ENCODE results near the gene KCND3.

KCND3 gene

DNA sequence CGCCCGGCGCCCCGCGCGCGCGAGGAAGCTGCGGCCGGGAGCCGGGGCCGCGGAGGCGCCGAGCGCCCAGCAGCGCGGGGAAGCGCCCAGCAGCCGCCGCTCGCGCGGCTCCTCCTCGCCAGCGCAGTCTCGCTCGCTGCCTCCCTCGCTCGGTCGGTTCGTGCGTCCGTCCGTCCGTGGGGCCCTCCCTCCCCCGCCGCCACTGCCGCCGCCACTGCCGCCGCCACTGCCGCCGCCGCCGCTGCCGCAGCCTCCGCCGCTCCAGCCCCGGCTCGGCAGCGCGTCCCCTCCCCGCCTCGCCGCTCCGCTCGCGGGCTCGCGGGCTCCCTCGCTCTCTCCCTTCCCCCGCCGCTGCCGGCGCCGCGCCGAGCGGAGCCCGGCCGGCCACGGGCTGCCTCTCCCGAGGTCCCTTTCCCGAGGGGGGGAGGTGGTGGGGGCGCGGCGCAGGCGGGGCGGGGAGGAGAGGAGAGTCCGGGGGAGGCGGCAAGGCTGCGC is at the start of gene KCND3:
Gene KCND3, minus strand, starts transcription at position 138 of the 495 bp plus-strand sequence.
- no peak for DNase-seq

DNA sequence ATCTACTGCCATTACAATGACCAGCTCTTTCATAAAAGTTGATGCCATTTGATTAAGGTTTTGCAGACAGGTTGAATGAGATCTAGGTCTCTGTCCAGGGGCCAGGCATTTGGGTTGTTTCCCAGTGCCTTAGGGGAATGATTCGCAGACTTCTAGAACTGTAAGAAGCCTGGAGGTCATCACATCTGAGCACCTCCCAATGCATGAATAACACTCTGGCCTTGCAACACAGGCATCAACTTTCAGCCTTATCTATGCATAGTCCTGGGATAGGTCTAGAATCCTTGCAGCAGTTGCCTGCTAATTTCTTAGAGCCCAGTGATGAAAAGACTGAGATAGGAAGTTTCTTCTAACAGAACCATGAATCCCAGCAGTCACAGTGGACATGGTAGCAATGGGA is 44.8 kb upstream of the KCND3 start:
- DNase-seq: no peak

DNA sequence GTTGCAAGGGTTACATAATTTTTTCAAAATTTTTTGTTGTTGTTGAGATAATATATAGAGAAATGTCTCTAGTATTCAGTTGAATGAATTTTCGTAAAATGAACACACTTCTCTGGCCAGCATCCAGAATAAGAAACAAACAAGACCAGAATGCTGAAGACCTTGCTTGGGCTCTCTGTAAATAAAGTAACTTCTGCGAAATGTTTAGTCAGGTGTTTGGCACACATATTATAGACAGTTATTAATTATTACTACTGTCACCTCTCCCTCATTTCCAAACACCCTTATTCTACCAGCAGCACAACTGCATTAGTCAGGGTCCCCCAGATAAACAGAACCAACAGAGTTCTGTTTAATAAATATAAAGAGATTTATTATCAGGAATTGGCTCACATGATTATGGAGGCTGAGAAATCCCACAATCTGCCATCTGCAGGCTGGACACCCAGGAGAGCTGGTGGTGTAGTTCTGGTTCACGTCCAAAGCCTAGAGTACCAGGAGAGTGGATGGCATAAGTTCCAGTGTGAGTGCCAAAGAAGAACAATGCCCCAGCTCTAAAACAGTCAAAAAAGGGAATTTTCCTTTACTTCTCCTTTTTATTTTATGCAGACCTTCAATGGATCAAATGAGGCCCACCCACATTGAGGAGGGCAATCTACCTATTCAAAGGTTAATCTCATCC is 44.1 kb upstream of the KCND3 start:
- DNase-seq: no peak

DNA sequence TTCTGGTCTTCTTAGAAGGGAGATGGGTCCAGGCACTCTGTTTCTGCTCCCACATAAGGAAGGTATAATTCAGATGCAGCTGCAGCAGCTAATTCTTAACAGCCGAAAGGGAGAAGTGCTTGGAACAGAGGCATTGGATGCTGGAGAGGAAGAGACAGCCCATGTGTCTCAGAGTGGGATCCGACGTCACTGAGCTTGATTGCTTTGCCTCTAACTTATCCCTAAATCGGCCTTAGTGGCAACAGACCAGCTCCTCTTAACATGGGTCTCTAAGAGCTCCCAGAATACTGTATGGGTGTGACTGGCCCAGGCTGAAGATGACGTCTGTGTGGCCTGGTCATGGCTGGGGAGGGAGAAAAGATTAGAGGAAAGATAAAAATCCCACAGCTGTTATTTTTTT is 40.7 kb upstream of the KCND3 start:
- no peak for DNase-seq

DNA sequence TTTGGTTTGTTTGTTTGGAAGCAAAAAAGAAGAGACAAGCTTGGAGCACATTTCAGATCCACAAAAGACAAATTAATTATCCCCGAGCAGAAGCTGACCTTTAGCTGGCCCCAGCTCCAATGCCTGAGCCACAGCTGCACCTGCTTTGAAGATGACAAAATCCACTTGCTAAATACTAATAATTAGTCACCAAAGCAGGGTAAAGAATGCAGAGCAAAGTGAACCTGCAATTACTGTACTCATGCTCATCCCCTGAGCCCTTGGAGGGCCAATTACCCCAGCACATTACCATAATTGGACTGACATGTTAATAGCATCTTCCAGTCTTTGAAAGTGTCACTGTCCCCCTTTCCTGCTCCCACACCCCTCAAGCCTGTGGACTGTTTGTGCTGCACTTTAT is 38.2 kb upstream of the KCND3 start:
- no peak for DNase-seq

DNA sequence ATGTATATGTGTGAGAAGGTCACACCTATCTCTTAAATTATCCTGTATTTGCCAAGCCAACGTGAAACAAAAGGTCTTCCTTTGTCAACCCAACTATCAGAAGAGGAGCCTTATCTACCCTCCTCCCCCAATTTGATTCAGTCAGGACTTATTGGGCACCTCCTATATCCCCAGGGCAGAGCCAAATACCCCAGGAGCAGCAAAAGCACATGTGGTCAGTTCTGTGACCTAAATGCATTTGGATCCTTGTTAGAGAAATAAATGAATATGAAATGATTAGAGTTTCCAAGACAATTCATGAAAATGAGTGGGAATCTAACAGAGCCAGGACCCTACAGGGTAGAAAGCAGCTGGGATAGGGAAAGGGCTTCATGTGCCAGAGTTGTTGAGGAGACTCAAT is 37.0 kb upstream of the KCND3 start:
- DNase-seq: no peak

DNA sequence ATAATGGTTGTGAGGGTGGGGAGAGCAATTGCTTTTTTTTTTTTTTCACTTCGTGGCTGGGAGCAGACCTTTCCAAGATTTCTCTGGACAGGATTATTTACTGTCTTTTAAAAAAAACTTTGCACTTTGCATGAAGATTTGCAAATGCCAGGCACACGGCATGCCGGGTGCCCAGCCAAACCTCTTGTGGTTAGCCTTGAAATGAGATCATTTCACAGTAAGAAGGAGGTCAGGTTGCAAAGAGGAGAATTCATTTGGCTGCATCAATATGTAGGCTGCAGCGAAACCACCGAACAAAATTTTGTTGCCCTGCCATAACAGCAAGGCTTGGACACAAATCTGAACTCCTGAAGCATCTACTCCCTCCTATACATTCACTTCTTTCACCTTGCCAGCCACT is 36.5 kb upstream of the KCND3 start:
- DNase-seq: no peak

DNA sequence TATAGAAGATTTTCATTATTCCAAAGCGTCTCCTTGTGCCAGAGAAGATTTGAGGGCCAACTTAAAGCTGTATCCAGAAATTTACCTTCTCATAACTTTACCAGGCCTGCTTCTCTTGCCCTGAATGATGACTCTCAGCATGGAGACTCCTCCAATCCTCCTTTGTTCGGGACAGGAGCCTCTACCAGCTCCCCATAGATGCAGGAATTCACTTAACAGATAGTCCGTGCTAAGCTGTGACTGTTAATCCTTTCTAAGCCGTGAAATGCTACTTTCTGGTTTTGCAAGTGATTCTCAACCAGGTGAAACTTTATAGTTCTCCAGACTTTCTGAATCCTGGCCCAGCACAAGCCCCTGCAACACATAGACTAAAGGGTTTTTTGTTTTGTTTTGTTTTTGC is 31.8 kb upstream of the KCND3 start:
- DNase-seq: no peak

DNA sequence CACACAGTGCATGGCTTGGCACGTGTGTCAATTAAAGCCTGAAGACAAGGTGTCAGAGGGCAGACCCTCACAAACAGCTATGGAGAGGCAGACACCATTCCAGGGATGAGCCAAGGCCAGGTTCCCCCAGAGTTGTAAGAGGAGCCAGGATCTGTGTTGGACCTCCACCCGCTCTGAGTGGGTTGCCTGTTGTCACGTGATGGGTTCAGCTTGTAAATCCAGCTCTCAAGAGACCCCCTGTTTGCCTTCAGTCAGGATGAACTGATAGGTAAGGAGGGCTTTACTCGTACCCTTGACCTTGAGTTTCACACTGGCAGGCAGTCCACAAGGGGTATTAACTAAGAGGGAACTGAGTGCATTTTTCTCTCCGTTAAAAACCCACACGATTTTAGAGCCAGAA is 27.7 kb upstream of the KCND3 start:
- DNase-seq: no peak

DNA sequence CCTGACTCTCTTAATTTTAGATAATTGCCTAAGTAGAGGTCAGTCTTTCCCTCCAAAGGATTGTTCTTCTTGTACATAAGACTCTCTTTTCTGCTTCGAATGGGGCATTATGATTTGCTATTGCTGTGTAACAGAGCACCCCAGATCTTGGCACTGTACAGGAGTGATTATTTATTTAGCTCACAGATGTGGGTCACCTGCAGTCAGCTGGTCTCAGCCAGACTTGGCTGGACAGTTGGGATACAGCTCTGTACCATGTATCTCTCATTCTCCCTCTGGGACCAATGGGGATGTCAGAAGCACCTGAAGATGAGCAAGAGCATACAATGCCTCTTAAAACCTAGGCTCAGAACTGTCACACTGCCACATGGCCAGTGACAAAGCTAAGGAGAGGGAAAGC is 23.4 kb upstream of the KCND3 start:
- no peak for DNase-seq

DNA sequence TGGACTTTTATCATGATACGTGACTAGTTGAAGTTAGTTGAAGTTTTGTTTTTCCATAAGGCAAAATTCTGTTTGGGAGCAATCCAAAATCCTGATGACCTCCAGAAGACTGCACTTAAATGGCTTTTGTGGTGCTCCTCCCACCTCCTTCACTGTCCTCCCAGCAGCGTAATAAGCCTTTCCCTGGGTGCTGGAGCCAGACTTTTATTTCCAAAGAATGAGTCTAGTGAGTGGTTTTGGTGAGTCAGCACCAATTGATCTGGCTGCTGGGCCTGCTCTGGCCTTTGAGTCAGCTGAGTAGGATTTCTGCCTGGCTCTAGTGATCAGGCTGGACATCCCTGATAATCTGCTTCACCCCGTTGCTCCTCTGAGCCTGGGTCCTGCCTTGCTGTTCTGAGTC is 21.7 kb upstream of the KCND3 start:
- no peak for DNase-seq

DNA sequence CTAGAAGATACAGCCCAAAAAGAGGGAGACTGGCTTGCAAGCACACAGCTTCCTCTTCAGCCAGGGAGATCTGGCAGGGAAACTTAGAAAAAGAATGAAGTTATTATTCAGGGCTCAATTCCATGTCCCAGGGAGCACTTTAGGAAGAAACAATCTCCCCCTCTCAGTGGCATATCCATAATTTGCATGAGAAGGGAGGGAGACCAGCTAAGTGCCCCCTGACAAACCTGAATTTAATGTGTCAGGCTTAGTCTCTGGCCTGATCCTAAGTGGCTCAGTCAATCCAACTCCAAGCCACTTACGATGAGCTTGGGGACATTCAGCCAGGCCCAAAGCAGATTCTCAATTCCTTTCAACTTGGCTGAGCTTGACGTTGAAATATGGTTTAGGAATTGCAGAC is 17.7 kb upstream of the KCND3 start:
- no peak for DNase-seq

DNA sequence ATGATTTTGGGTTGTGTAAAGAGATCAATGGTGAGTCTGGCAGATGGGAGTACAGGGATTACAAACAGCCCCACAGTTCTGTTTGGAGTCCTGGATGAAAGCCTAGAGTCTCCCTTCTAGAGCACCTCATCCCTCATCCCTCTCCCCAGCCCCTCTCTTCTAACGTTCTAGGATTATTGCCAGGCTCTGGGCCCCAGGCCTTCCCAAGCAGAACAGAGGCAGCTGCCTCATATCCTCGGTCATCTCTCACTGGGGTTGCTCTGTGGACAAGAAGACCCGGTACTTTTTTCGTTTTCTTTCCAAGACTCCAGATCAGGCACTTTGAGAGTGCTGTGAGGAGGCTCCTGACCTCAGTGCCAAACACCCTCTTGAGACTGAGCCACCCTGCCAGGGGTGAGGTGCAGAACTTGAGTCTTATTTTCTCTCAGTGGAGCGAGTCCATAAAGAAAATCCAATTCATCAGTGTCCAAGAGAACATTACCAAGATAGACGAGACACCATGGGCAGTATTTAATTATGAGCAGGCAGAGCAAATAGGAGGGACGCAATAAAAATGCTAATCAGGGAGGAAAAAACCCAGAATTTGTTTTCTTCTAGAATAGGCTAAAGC is 17.1 kb upstream of the KCND3 start:
- DNase-seq: no peak

DNA sequence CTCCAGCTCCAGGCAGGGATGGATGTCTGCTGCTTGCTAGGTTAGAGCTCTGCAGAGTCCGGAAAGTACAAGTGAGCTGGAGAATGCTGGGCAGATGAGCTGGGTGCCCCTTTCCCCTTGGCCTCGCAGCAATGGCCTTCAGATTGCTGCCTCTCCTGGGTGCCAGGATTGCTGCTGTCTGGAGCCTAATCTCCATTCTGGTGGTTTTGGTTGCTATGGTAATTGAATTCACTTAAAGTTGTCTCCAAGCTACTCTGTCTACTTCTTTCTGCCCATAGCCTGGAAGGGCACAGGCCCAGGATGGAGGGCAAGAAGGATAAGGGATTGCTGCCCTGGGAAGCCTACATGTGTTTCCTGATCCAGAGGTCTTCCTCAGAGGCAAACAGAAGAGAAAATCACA is 14.6 kb upstream of the KCND3 start:
- DNase-seq: no peak

DNA sequence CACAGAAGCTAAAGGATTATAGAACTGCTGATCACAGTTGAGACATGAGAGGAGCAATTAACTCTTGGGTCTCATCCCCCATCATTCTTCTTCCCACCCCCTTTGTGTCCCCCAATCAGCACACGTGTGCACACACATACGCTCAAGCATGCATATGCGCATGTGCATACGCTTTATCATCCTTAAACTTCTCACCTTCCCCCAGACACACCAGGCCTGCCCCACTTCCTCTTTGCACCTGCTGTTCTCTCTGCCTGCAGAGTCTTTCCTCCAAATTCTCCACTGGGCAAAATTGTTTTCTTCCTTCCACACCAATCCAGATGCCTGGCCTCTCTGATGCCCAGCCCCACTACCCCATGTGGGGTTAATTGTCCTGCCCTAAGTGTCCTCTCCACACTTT is 13.0 kb upstream of the KCND3 start:
- DNase-seq: no peak

DNA sequence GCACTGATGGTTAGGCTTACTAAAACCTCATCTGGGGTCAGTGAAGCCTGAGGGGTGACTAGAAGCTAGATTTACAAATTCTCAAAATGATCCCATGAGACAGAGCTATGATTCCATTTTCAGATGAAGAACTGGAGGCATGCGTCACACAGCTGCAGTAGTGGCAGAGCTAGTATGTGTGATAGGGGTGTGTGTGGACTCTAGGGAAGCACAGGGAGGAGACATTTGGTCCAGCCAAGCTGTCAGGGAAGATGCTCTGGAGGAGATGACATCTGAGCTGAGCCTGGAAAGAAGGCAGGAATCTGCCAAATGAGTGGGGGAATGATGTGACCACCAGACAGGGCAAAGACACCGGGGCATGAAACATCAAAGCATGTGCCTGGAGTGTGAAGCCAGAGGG is 12.0 kb upstream of the KCND3 start:
- DNase-seq: no peak

DNA sequence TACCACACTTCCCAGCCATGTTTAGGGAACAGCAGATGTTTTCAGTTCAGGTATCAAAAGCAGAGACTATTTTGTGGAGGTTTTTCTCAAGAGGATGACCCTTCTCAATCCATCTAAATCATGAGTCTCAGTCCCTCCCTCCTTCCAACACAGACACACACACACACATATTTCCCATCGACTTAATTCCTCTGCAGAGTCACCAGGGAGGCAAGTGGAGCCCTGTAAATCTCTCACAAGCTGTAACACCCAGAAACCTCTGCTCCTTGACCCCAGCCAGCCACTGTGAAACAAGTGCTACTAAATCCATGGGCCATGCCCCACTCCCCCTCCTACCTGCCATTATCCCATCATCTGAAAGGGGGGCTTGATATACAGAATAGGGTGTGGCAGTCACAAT is 10.6 kb upstream of the KCND3 start:
- DNase-seq: no peak

DNA sequence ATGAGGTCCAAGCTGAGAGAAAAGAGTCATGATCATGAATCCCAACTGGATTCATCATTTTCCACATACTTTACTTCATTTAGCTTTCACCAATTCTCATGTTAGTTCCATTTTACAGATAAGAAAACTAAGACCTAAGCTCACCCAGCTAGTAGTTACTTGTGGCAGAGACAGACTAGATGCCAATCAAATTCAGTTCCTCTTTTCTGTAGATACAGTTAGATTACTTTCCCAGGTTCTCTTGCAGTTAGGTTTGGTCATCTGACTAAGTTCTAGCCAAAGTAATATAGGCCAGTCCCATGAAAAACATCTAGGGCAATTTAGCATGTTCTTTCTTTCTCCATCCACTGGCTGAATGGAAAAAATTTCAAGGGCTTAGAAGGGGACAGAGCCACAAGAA is 8.9 kb upstream of the KCND3 start:
- no peak for DNase-seq

DNA sequence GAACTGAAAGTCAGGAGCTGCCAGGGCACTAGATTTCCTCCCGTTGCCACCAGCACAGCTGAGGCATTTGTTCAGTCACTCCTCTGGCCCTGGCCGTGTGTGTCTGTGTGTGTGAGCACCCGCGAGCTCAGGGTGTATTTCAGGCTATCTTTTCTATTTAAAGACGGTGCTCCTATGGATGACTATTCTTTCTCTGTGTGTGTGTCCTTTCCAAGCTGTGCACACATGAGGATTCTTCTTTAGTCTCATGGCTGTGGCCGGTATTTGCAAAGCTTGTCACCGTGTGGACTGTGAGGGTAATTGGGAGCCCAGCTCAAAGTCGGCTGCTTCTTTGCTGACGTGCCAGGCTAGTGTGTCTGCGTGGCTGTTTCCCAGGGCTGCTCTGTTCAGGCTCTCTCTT is 3.0 kb upstream of the KCND3 start:
- no peak for DNase-seq

DNA sequence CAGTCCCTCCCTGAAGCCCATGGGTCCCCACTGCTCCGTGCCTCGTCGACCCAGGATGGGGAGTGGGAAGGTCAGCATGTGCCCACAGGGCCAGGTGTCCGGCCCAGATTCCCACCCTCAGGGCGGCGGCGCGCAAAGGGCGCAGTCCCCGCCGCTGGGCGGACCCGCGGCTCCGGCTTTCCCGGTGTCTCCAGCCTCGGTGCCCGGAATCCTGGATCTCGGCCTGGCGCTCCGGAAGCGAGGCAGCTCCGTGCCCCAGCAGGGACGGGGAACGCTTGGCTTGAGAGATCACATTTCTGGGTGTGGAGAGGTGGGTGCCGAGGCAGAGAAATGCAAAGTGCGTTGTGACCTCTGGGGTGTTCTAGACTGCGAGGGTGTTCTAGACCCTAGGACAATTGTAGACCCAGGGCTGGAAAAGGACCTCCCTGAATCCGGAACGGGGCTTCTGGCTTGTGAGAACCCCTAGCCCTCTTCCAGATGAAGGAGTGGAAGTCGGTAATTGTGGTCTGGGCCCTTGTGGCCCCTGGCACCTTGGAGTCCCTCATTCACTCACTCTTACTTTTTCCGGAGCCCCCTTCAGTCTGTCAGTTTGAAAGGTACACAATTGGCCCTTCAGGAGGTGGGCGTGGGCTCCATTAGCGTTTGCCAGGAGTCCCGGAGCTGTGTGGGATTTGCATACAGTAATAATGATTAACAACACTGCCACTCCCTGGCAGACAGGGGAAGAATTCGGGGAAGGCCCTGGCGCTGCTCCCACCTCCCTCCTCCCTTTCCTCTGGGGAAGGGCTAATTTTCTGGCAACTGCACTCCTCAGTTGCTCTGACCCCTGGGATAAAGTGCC is 1.6 kb upstream of the KCND3 start:
- DNase-seq: no peak

DNA sequence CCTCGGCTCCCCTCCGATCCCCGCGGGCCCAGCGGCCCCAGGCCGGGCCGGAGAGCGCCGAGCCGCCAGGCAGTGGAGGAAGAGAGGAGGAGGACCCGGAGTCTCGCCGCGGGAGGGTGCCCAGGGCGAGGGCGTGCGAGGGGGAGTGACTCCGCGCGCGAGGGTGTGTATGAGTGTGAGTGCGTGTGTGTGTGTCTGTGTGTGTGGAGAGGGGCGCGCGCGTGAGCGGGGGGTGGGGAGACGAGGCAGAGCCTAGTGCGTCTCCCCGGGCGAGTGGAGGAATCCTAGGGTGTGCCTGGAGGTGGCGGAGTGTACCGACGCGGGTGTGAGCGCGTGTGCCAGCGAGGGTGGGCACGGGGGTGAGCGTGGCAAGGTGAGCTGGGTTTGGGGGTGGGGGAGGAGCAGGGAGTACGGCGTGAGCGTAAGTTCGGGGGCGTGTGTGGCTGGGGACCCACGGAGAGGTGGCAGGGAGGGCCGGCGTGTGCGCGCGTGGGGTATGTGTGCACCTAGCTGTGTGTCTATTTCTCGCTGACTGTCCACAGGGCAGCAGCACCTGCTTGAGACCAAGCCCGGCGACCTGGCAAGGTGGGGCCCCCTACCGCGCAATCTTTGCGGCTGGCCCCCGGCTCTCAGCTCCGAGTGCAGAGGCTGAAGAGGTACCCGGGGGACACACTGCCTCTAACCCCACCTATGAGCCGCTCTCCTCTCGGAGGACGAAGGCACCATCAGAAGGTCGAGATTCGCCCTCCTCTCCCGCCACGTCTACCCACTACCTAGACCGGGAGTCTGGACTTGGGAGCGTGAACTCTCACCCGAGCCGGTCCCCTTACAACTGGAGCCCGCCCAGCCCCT is 784 bp upstream of the KCND3 start:
- no peak for DNase-seq

DNA sequence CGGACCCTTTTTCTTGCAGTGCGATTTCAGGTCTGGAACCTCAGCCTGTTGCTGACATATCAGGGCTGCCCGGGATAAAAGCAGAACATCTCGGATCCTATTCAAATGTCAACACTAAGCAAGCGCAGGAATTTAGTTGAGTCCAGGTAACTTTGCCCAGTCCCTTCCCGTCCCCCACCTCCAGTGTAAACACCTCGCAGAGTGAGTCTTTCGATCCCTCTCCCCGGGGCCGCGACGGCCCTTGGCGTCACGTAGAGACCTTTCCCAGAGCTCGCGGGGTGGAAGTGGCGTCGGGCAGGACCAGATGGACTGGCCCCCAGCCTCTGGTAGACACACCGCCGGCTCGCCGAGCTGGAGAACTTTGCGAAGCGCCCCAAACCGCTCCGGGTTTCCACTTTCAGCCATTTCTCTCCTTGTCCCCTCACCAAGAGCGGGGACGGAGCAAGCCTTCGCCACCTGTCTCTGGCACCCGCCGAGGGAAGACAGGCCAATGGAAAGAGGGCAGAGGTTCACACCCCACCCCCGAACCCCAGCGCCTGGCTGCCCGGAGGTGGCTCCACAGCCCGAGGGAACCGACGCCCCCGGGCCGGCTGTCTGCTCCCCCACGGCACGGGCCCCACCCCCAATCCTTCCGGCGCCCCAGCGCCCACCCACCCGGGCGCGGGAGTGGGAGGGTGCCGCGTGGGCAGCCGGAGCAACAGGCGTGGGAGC is 570 bp downstream of the KCND3 start:
- no peak for DNase-seq

DNA sequence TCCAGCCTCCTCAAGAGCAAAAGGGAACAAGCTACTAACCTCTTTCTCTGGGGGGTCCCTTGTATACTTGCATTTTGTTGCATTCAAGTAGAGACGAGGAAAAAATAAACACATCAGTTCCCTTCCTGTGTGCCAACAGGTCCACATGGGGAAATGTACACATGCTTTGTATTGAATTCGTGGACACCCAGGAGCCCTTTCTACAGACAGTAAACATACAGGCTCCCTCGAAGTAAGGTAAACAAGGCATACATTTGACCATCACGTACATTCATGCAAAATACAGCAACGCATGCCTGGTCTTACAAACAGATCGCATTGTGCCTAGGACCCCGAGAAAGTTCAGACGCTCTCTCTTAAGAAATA is 1.1 kb downstream of the KCND3 start:
- DNase-seq: no peak
